Uterus (tissue), 4 donors: Measurements from ENCODE around the gene TLE2. TPM values are rescaled to one million over a fixed set of nuclear protein-coding genes. Genes with fewer than 3 reads are reported as not detected.

Experiments used
- DNase-seq, 2 donors: peaks; one replicate each; pipeline ENCODE4 v3.0.0-alpha.2; 2019 to 2020
- H3K27ac ChIP-seq, 2 donors: fragments of 200-600 bp; sonication (generic); 1 replicate in 1 of 2; 2 replicates in 1 of 2; pipeline ENCODE4 v1.5.1; 2016 to 2018
- H3K27me3 ChIP-seq, 2 donors: fragments of 200-600 bp; sonication (generic); one replicate each; pipeline ENCODE4 v1.5.1; 2018 to 2019; ENCODE audit warnings: control low read depth in 1 of 2
- H3K36me3 ChIP-seq, 2 donors: fragments of 200-600 bp; sonication (generic); one replicate each; pipeline ENCODE4 v1.5.1; 2019; ENCODE audit warnings: control low read depth in 1 of 2
- H3K4me1 ChIP-seq, 2 donors: fragments of 200-600 bp; sonication (generic); one replicate each; pipeline ENCODE4 v1.5.1; 2018 to 2019; ENCODE audit warnings: control low read depth in 1 of 2
- H3K4me3 ChIP-seq, 2 donors: fragments of 200-600 bp; sonication (generic); 1 replicate in 1 of 2; 2 replicates in 1 of 2; pipeline ENCODE4 v1.5.1; 2018 to 2019; ENCODE audit warnings: mild to moderate bottlenecking in 1 of 2
- H3K9me3 ChIP-seq, 2 donors: fragments of 200-600 bp; sonication (generic); one replicate each; pipeline ENCODE4 v1.5.1; 2019; ENCODE audit warnings: control low read depth in 1 of 2
- CTCF ChIP-seq, 4 experiments: fragments of 200-600 bp in 2 of 4; fragments of 450-650 bp in 2 of 4; sonication (generic) in 2 of 4; IDR thresholded peaks; one replicate each; pipeline ENCODE4 v1.5.1; 2016 to 2019; ENCODE audit warnings: antibody characterized with exemption in 4 of 4, mild to moderate bottlenecking in 2 of 4, moderate library complexity in 1 of 4
- POLR2A ChIP-seq, 2 donors: fragments of 450-650 bp; IDR thresholded peaks; one replicate each; pipeline ENCODE4 v1.6.1; 2016; ENCODE audit warnings: antibody characterized with exemption in 2 of 2, mild to moderate bottlenecking in 1 of 2, moderate library complexity in 1 of 2
- intact Hi-C: fragments of 100-400 bp; cut with DNase I; formaldehyde crosslinking; loops from one replicate; pipeline ENCODE4 v1.15.1; 2023; ENCODE audit warnings: low total_unique reads
- total RNA-seq, 4 donors: library from RNA; depleted of rRNA in 3 of 4; stranded (reverse); fragments of >200 nt in 3 of 4; gene quantifications; one replicate each; pipeline versions ENCODE4 v1.1.0 to v1.2.4, GENCODE V29; 2014 to 2023
- donor health status: DM: yes; HTN: yes; CAD: no.

Gene TLE2
- total RNA-seq, 4 donors from 2014 or later: 24.9 to 102 (median 62.3) TPM

- H3K27ac ChIP-seq: peak overlapping the region; percentile 85 to 92
- intact Hi-C loops: loop anchor here (5.0 kb wide), 1 partner anchor 58 kb away; no protein-coding TSS in a partner anchor
Measured at GRCh38 chr19:2974342-2975041, 54.6 kb downstream of the TLE2 start.

GRCh38 chr19:2973229-2973628 lies 55.9 kb downstream of the TLE2 start:
- Histone ChIP-seq H3K27ac (peak overlapping the region; percentile 85 to 92), H3K4me1 (peaks cover 28 to 39% of the 10 kb centered on the region in 2 donors), H3K27me3 (no peaks in the 10 kb centered on the region), H3K9me3 (no peaks in the 10 kb centered on the region), H3K36me3 (no peaks in the 10 kb centered on the region), H3K4me3 (no peak overlapping the region)
- DNase-seq: peak; percentile 85 to 87
- TF ChIP-seq POLR2A (IDR thresholded peaks at IDR 0.05): no peak
- TF ChIP-seq CTCF (IDR thresholded peaks at IDR 0.05): no peak
- intact Hi-C loops: no loop called here

More at GRCh38 chr19:2974342-2975041, 54.6 kb downstream of the TLE2 start:
- Histone ChIP-seq H3K9me3 (no peaks in the 10 kb centered on the region), H3K27me3 (no peaks in the 10 kb centered on the region), H3K4me1 (peaks cover 19 to 35% of the 10 kb centered on the region in 2 donors), H3K4me3 (no peak overlapping the region), H3K36me3 (no peaks in the 10 kb centered on the region)
- TF ChIP-seq CTCF (IDR thresholded peaks at IDR 0.05) (no peak), POLR2A (IDR thresholded peaks at IDR 0.05) (peak in 1 of 2 donors; percentile 25)
- peak; percentile 71 to 84 for DNase-seq

GRCh38 chr19:2970201-2970835 lies 58.8 kb downstream of the TLE2 start:
- Histone ChIP-seq H3K36me3 (no peaks in the 10 kb centered on the region), H3K4me3 (no peak overlapping the region), H3K4me1 (peaks cover 20 to 25% of the 10 kb centered on the region in 2 donors), H3K9me3 (no peaks in the 10 kb centered on the region), H3K27me3 (no peaks in the 10 kb centered on the region), H3K27ac (peak overlapping the region; percentile 85 to 92)
- intact Hi-C loops: no loop called here
- DNase-seq: peak; percentile 52 to 68
- TF ChIP-seq CTCF (IDR thresholded peaks at IDR 0.05): no peak
- TF ChIP-seq POLR2A (IDR thresholded peaks at IDR 0.05): no peak

GRCh38 chr19:2969104-2969504 lies 60.0 kb downstream of the TLE2 start:
- Histone ChIP-seq H3K9me3 (no peaks in the 10 kb centered on the region), H3K4me3 (no peak overlapping the region), H3K36me3 (no peaks in the 10 kb centered on the region), H3K4me1 (peaks cover 20 to 22% of the 10 kb centered on the region in 2 donors), H3K27me3 (no peaks in the 10 kb centered on the region), H3K27ac (peak overlapping the region; percentile 85 to 92)
- intact Hi-C loops: no loop called here
- peak; percentile 77 to 79 for DNase-seq
- TF ChIP-seq POLR2A (IDR thresholded peaks at IDR 0.05) (no peak), CTCF (IDR thresholded peaks at IDR 0.05) (no peak)

- H3K4me1 ChIP-seq: peaks cover 15 to 17% of the 10 kb centered on the region in 2 donors
- TF ChIP-seq CTCF (IDR thresholded peaks at IDR 0.05) (no peak), POLR2A (IDR thresholded peaks at IDR 0.05) (no peak)
- H3K27me3 ChIP-seq: no peaks in the 10 kb centered on the region
- DNase-seq: no peak
- no peaks in the 10 kb centered on the region for H3K36me3 ChIP-seq
- peak overlapping the region; percentile 85 to 92 for H3K27ac ChIP-seq
- no peaks in the 10 kb centered on the region for H3K9me3 ChIP-seq
- intact Hi-C loops: no loop called here
- H3K4me3 ChIP-seq: no peak overlapping the region
Measured at GRCh38 chr19:2967972-2968371, 61.1 kb downstream of the TLE2 start.
